Measurements from ENCODE around the gene RUFY2.
A peak's percentile ranks its signal among the peaks of the same experiment; 100 is the strongest.
"Not testable (repeated sequence)": the region's sequence is repeated elsewhere in the genome, so short reads cannot be mapped to it uniquely, and the experiment has no call there.

The RUFY2 gene

GRCh38 chr10:68324396-68324795 lies 82.7 kb downstream of the RUFY2 start:
- not testable (repeated sequence) for DNase-seq

DNA sequence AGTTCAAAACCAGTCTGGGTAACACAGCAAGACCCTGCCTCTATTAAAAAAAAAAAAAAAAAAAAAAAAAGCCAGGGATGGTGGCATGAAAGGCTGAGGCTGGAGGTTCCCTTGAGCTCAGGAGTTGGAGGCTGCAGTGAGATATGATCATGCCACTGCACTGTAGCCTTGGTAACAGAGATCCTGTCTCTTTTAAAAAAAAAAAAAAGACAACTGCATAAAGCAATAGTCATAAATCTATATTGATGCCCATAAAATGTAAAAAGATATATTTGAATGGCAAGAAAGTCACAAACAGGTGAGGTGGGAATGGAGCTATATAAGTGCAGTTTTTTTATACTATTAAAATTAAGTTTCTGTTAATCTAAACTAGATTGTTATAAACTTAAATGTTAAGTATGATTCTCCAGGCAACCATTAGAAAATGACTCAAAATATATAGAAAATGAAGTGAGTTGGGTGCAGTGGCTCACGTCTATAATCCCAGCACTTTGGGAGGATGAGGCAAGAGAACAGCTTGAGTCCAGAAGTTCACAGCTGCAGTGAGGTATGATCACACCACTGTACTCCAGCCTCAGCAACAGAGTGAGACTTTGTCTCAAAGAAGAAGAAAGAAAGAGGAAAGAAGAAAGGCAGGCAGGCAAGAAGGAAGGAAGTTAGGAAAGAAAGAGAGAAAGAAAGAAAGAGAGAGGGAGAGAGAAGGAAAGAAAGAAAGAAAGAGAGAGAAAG lies 88.6 kb downstream of the RUFY2 start:
- DNase-seq, result no peak

DNA sequence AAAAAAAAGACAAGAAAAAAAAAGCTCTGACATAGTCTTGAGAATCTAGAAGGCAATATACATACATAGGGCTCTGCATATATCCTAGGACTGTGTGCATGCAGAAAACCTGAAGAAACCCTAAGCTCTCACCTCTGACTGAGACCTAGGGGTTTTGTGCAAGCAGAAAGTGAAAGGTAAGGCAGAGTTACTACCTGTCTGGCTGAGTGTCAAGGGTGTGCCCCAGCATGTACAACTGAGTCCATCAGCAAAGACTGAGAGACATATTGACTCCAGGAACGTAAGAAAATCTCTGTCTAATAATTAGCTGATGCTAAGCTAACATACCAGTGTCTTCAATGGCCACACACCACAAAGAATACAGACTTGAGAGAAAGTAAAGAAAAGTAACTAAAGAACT lies 91.5 kb downstream of the RUFY2 start:
- no peak for DNase-seq

- DNase-seq, result not testable (repeated sequence)
These were observed 92.1 kb downstream of the RUFY2 start for GRCh38 chr10:68314930-68315329.

- no peak for DNase-seq
These were observed 96.5 kb downstream of the RUFY2 start for GRCh38 chr10:68310531-68310930.

DNA sequence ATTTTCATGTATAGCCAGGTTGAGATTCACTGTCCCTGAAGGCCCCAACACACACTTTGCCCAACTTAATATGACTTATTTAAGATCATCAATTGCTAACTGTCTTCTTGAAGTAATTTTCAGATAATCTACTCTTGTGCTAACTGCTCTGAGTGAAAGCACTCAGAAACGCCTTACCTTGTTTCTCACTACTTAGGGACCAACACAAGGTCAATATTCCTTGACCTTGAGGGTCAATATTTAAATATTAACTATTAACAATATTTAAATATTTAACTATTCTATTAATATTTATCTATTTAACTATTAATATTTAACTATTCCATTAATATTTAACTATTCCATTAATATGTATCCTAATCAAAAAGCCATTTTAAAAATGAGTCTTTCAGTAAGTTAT lies 101.2 kb downstream of the RUFY2 start:
- DNase-seq, result no peak

GRCh38 chr10:68303849-68304412 lies 103.1 kb downstream of the RUFY2 start:
- no peak for DNase-seq

- no peak for DNase-seq
These were observed 104.2 kb downstream of the RUFY2 start for GRCh38 chr10:68302871-68303270.

- no peak for DNase-seq
These were observed 104.6 kb downstream of the RUFY2 start for GRCh38 chr10:68302503-68302823.

- DNase-seq, result peak; percentile 43
These were observed 105.1 kb downstream of the RUFY2 start for GRCh38 chr10:68301790-68302502.

DNA sequence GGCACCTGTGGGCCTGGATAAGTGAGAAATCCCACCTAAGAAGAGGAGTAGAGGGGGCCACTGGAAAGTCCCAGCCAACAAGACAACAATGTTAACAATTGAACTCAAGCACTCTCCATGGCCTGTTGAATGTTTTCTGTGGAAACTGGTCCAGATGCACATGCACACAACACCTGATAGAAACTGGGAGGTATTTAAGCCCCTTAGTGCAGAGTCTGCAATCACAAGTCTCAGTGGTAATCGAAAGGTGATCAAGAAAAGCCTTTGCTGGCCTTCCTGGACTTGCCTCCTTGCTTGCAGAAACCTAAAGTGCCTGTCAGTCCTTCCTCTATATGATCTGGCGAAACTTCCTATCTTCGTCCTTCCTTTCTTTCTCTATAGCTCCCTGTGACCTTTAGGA lies 105.8 kb downstream of the RUFY2 start:
- no peak for DNase-seq

DNA sequence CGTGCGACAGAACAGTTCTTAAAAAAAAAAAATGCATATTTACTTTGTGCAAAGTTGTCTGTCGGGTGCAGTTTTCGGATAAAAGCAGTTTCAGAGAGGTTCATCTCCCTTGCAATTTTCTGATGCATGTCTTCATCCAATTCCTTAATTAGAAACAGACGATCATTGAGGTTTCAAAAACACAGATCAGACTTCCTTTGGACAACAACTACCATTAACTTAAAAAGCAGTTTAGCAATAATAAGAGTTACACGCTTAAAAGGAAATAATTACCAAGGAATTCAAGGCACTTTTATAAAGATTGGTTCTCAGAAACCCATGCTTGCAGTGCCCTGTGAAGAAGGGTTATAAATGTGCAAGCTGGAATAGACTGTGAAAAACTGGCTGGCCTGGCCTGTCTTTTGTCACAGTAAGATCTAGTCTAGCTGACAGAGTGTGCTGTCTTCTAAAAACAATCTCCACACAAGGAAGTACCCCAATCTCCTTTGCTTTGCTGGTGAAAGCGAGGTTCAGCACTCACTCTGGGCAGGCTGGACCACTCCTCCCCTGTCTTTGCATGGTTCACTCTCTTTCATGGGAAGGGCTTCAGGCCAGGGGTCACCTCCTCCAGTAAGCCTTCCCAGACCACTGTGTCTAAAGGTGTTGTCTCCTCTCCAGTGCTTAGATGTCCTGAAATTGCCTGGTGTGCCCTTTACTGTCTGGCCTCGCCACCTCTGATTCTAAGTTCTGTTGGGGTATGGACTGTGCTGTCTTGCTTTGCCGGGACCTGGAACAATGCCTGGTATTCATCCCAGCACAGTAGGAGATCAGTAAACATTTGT lies 110.0 kb downstream of the RUFY2 start:
- DNase-seq, result no peak
